UCSD-AML1 (cell line): ENCODE measurements around the gene GBX2.

ENCODE experiments used
- DNase-seq: peaks from one replicate; lab custom pipeline; 2025; ENCODE audit not compliant: unreplicated experiment; lab: John Stamatoyannopoulos, UW

GBX2 gene

GRCh38 chr2:236119476-236119875 is 48.7 kb downstream of the GBX2 start:
- no peak for DNase-seq

- no peak for DNase-seq
Measured at GRCh38 chr2:236119003-236119402, 49.2 kb downstream of the GBX2 start.

GRCh38 chr2:236117861-236118269 is 50.3 kb downstream of the GBX2 start:
- DNase-seq = no peak

DNA sequence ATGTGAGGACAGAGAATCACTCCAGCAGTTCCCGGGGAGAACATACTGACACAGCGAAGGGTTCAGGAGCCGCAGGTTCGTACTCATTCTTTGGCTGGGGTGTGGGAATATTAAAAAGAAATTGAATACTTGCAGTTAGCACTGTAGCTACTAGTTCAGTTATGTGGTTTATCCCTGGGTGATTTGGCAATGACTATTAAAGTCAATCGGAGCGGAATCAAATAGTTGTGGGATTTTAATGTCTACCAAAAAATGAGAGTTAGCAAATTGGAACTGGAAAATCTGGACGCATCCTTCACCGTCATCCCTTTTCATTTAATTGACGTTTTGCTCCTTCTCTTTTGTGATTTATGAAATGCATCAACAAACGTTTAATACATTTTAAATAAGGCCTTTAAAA is 50.8 kb downstream of the GBX2 start:
- DNase-seq = no peak
